WTC11 (cell line): Measurements from ENCODE around the gene POU3F3. TPM values are rescaled to one million over a fixed set of nuclear protein-coding genes. Genes with fewer than 3 reads are reported as not detected.

Source experiments
- ATAC-seq: fragments of 200-7000 bp; cut with Tn5 transposase; 2 replicates; pipeline ENCODE4 v1.10.0; 2021; ENCODE audit warnings: mild to moderate bottlenecking, moderate library complexity
- CTCF ChIA-PET: fragments of 300-600 bp; sonication (Branson Sonifier 250); formaldehyde crosslinking; loops from one replicate; lab custom pipeline; 2021; ENCODE audit warnings: antibody characterized with exemption; lab: Charles Lee
- POLR2A ChIA-PET: fragments of 350-600 bp; sonication (Branson Sonifier 250); formaldehyde crosslinking; loops from one replicate; lab custom pipeline; 2021; ENCODE audit warnings: antibody characterized with exemption; lab: Charles Lee
- DNase-seq: peaks from one replicate; pipeline ENCODE4 v3.0.0; 2021; ENCODE audit warnings: low spot score
- H3K27ac Mint-ChIP-seq: 2 replicates; pipeline ENCODE4 v1.8.0; 2021; ENCODE audit warnings: mixed read lengths
- H3K27me3 Mint-ChIP-seq: 2 replicates; pipeline ENCODE4 v1.8.0; 2021; ENCODE audit warnings: low read depth, mild to moderate bottlenecking, moderate library complexity, mixed read lengths
- H3K36me3 Mint-ChIP-seq: 2 replicates; pipeline ENCODE4 v1.8.0; 2021; ENCODE audit warnings: mixed read lengths
- H3K4me1 Mint-ChIP-seq: 2 replicates; pipeline ENCODE4 v1.8.0; 2022; ENCODE audit warnings: mixed read lengths
- H3K4me3 Mint-ChIP-seq: 2 replicates; pipeline ENCODE4 v1.8.0; 2021; ENCODE audit warnings: mild to moderate bottlenecking, moderate library complexity, mixed read lengths
- H3K9me3 Mint-ChIP-seq: 2 replicates; pipeline ENCODE4 v1.8.0; 2021; ENCODE audit warnings: mixed read lengths
- CREB1 ChIP-seq: sonication (generic); formaldehyde crosslinking; IDR thresholded peaks from 2 replicates; pipeline ENCODE4 v1.8.0; 2023; ENCODE audit warnings: mild to moderate bottlenecking, missing genetic modification reagents
- CREM ChIP-seq: sonication (generic); formaldehyde crosslinking; IDR thresholded peaks from 2 replicates; pipeline ENCODE4 v1.8.1; 2022; ENCODE audit warnings: mild to moderate bottlenecking, missing genetic modification reagents, moderate library complexity
- CTCF ChIP-seq: fragments of 200-600 bp; IDR thresholded peaks from 2 replicates; pipeline ENCODE4 v1.8.0; 2022; ENCODE audit warnings: antibody characterized with exemption
- E2F1 ChIP-seq: sonication (generic); formaldehyde crosslinking; IDR thresholded peaks from 2 replicates; pipeline ENCODE4 v1.8.0; 2022; ENCODE audit warnings: mild to moderate bottlenecking, missing genetic modification reagents
- ELF4 ChIP-seq: sonication (generic); formaldehyde crosslinking; IDR thresholded peaks from 2 replicates; pipeline ENCODE4 v1.8.1; 2022; ENCODE audit warnings: low read depth, mild to moderate bottlenecking, moderate library complexity, missing genetic modification reagents
- GTF2I ChIP-seq: fragments of 250-450 bp; sonication (Bioruptor Pico); conservative IDR thresholded peaks from 2 replicates; pipeline ENCODE4 v1.4.0; 2021; ENCODE audit warnings: mild to moderate bottlenecking
- KAT7 ChIP-seq: sonication (generic); formaldehyde crosslinking; IDR thresholded peaks from 2 replicates; pipeline ENCODE4 v1.8.1; 2023; ENCODE audit warnings: missing genetic modification reagents, mild to moderate bottlenecking, borderline replicate concordance
- MXD4 ChIP-seq: fragments of 250-450 bp; sonication (Bioruptor Pico); IDR thresholded peaks from 2 replicates; pipeline ENCODE4 v1.8.0; 2021; ENCODE audit warnings: mild to moderate bottlenecking, moderate library complexity, borderline replicate concordance
- NFE2L1 ChIP-seq: sonication (generic); formaldehyde crosslinking; IDR thresholded peaks from 2 replicates; pipeline ENCODE4 v1.8.1; 2023; ENCODE audit warnings: missing genetic modification reagents
- OVOL2 ChIP-seq: fragments of 250-450 bp; sonication (Bioruptor Pico); IDR thresholded peaks from 2 replicates; pipeline ENCODE4 v1.9.0; 2021; ENCODE audit warnings: mild to moderate bottlenecking, borderline replicate concordance
- RORB ChIP-seq: fragments of 250-450 bp; sonication (Bioruptor Pico); IDR thresholded peaks from 2 replicates; pipeline ENCODE4 v1.9.0; 2021; ENCODE audit warnings: mild to moderate bottlenecking
- SMAD3 ChIP-seq: sonication (generic); formaldehyde crosslinking; IDR thresholded peaks from 2 replicates; pipeline ENCODE4 v1.8.0; 2022; ENCODE audit warnings: missing genetic modification reagents, mild to moderate bottlenecking, borderline replicate concordance
- SOX15 ChIP-seq: fragments of 250-450 bp; sonication (Bioruptor Pico); IDR thresholded peaks from 2 replicates; pipeline ENCODE4 v1.9.0; 2021; ENCODE audit warnings: mild to moderate bottlenecking
- SP1 ChIP-seq: sonication (generic); formaldehyde crosslinking; conservative IDR thresholded peaks from 2 replicates; pipeline ENCODE4 v1.8.1; 2022; ENCODE audit warnings: missing genetic modification reagents
- ZBTB21 ChIP-seq: sonication (generic); formaldehyde crosslinking; IDR thresholded peaks from 2 replicates; pipeline ENCODE4 v1.8.1; 2023; ENCODE audit warnings: mild to moderate bottlenecking, missing genetic modification reagents, borderline replicate concordance
- ZBTB43 ChIP-seq: sonication (generic); formaldehyde crosslinking; IDR thresholded peaks from 2 replicates; pipeline ENCODE4 v1.8.1; 2023; ENCODE audit warnings: mild to moderate bottlenecking, missing genetic modification reagents
- ZNF317 ChIP-seq: sonication (generic); formaldehyde crosslinking; IDR thresholded peaks from 2 replicates; pipeline ENCODE4 v1.8.1; 2023; ENCODE audit warnings: low read depth, mild to moderate bottlenecking, moderate library complexity, missing genetic modification reagents, borderline replicate concordance
- total RNA-seq: library from RNA; stranded (reverse); gene quantifications from 3 replicates; pipeline ENCODE4 v1.2.3, GENCODE V29; 2021
- TF ChIP-seq, protein P1 (sequence below): sonication (generic); formaldehyde crosslinking; IDR thresholded peaks from 2 replicates; pipeline ENCODE4 v1.8.0; 2023; ENCODE audit warnings: missing genetic modification reagents
- TF ChIP-seq, protein P2 (sequence below): fragments of 250-450 bp; sonication (Bioruptor Pico); IDR thresholded peaks from 2 replicates; pipeline ENCODE4 v2.1.2; 2022; ENCODE audit warnings: mild to moderate bottlenecking, moderate library complexity
- TF ChIP-seq, protein P3 (sequence below): fragments of 250-450 bp; sonication (Bioruptor Pico); IDR thresholded peaks from 2 replicates; pipeline ENCODE4 v1.9.0; 2021; ENCODE audit warnings: mild to moderate bottlenecking

Gene POU3F3
- total RNA-seq, 1 experiment from 2014 or later = not detected

DNA sequence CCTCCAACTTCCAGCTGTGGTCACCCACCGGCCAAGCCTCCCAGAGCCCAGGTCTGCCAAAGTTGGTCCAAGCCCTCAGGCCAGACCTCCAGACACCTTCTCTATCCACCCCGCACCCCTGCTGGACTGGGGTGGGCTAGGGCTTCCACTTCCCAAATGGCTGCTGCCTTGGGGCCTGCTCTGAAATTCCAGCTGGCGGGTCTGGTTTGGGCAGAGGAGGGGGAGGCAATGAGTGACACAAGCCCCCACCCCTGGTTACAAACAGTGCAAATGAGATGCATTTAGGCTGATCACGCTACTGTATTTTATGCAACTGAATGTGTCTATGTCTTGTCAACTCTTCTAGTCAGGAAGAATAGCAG lies 14.6 kb downstream of the POU3F3 start:
- Mint-ChIP-seq H3K27ac (no peak overlapping the region), H3K27me3 (peaks cover 97% of the 10 kb centered on the region), H3K4me1 (peaks cover 55% of the 10 kb centered on the region), H3K9me3 (no peaks in the 10 kb centered on the region), H3K4me3 (no peak overlapping the region), H3K36me3 (no peaks in the 10 kb centered on the region; the same call in 1 of the 2 replicates)
- ChIA-PET CTCF (interaction anchor here (2.5 to 2.9 kb wide), 2 partner anchors 15 to 19 kb away, joined by 20 to 40 read pairs; partner anchors contain the start of gene POU3F3), POLR2A (interaction anchor here (1.5 kb wide), 1 partner anchor 15 kb away, joined by 3 read pairs; the partner anchor contains the start of gene POU3F3)
- no peak for ATAC-seq
- TF ChIP-seq CREB1 (CRISPR knock-in tag) = no peak
- no peak for TF ChIP-seq CTCF
- TF ChIP-seq ZBTB21 (CRISPR knock-in tag) = no peak
- no peak for TF ChIP-seq ZBTB43 (CRISPR knock-in tag)
- no peak for TF ChIP-seq SMAD3
- no peak for TF ChIP-seq OVOL2 (CRISPR knock-in tag)
- TF ChIP-seq, protein P1, sequence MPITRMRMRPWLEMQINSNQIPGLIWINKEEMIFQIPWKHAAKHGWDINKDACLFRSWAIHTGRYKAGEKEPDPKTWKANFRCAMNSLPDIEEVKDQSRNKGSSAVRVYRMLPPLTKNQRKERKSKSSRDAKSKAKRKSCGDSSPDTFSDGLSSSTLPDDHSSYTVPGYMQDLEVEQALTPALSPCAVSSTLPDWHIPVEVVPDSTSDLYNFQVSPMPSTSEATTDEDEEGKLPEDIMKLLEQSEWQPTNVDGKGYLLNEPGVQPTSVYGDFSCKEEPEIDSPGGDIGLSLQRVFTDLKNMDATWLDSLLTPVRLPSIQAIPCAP (CRISPR knock-in tag) = no peak
- TF ChIP-seq RORB (CRISPR knock-in tag) = no peak
- TF ChIP-seq GTF2I (CRISPR knock-in tag) = no peak
- TF ChIP-seq KAT7 (CRISPR knock-in tag) = no peak
- TF ChIP-seq ZNF317 (CRISPR knock-in tag) = no peak
- TF ChIP-seq, protein P2, sequence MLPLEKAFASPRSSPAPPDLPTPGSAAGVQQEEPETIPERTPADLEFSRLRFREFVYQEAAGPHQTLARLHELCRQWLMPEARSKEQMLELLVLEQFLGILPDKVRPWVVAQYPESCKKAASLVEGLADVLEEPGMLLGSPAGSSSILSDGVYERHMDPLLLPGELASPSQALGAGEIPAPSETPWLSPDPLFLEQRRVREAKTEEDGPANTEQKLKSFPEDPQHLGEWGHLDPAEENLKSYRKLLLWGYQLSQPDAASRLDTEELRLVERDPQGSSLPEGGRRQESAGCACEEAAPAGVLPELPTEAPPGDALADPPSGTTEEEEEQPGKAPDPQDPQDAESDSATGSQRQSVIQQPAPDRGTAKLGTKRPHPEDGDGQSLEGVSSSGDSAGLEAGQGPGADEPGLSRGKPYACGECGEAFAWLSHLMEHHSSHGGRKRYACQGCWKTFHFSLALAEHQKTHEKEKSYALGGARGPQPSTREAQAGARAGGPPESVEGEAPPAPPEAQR = no peak
- TF ChIP-seq, protein P3, sequence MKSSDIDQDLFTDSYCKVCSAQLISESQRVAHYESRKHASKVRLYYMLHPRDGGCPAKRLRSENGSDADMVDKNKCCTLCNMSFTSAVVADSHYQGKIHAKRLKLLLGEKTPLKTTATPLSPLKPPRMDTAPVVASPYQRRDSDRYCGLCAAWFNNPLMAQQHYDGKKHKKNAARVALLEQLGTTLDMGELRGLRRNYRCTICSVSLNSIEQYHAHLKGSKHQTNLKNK (CRISPR knock-in tag) = no peak
- TF ChIP-seq NFE2L1 (CRISPR knock-in tag) = no peak
- TF ChIP-seq SOX15 (CRISPR knock-in tag) = no peak
- TF ChIP-seq ELF4 (CRISPR knock-in tag) = no peak
- TF ChIP-seq E2F1 (CRISPR knock-in tag) = no peak
- no peak for TF ChIP-seq CREM (CRISPR knock-in tag)
- DNase-seq = no peak

DNA sequence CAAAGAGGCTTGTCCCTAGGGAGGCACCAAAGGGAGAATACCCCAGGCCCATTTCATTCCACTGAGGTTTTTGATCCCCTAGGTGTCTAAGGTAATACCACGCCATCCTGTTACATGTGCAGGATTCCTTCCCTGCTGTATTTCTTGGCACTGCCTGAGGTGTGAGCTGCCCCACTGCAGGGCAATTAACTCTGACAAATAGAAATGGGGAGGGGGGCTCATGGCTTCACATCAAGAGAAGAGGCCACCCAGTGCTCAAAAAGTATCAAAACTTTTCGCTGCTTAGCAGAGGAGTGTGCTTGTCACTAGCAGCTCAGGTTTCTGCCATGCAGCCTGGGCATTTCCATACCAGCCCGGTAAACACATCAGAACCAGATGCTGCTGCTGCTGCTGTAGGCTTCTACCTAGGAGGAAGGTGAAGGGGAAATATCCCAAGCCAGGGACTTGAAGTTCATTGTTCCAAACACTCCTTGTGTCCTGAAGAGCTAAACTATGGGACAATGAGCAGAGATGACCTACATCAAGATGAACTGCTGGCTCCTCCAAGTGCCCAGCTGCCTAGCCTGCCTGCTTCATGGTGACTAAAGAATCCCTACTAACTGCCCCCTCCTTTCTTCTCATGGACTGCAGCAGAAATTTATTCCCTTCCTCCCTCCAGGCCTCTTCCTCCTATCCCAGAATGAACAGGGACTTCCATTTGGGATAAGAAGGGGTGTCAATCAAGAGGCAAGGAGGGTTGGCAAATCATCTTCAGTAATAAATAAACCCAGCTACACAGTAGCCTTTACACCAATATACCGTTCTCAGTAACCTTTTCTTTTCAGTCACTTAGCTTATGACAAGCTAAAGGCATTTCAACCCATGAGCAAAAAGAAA lies 16.4 kb downstream of the POU3F3 start:
- no peak overlapping the region for H3K27ac Mint-ChIP-seq
- no peaks in the 10 kb centered on the region for H3K36me3 Mint-ChIP-seq
- peaks cover 97% of the 10 kb centered on the region for H3K27me3 Mint-ChIP-seq
- TF ChIP-seq SP1 (CRISPR knock-in tag) (no peak), MXD4 (CRISPR knock-in tag) (no peak)
- ChIA-PET CTCF (interaction anchor here (2.3 kb wide), 1 partner anchor 20 kb away, joined by 15 read pairs; no protein-coding TSS in a partner anchor), POLR2A (interaction anchor here (0.5 kb wide), 1 partner anchor 25 kb away, joined by 3 read pairs; no protein-coding TSS in a partner anchor)
- ATAC-seq (no peak), DNase-seq (no peak)
- H3K4me1 Mint-ChIP-seq = peaks cover 53% of the 10 kb centered on the region
- no peaks in the 10 kb centered on the region for H3K9me3 Mint-ChIP-seq
- no peak overlapping the region for H3K4me3 Mint-ChIP-seq
